Prostate gland (tissue), 2 donors: ENCODE measurements around the gene UBTD2.

Experiments
- CTCF ChIP-seq, 4 experiments: fragments of 200-600 bp in 2 of 4; fragments of 450-650 bp in 2 of 4; sonication (generic) in 2 of 4; IDR thresholded peaks; 1 replicate in 3 of 4; 2 replicates in 1 of 4; pipeline ENCODE4 v1.5.1; 2016 to 2019; ENCODE audit warnings: antibody characterized with exemption in 4 of 4, mild to moderate bottlenecking in 2 of 4, moderate library complexity in 2 of 4
- POLR2A ChIP-seq: fragments of 450-650 bp; IDR thresholded peaks from one replicate; pipeline ENCODE4 v1.6.1; 2016; ENCODE audit warnings: antibody characterized with exemption, mild to moderate bottlenecking

GRCh38 chr5:172209714-172210113, 73.8 kb downstream of the UBTD2 start:
- no peak for TF ChIP-seq CTCF (IDR thresholded peaks at IDR 0.05)
- no peak for TF ChIP-seq POLR2A
